Skeletal muscle satellite cell (primary cell): ENCODE data around the gene DAB2IP.

ENCODE experiments used
- H3K27me3 ChIP-seq: 2 replicates; pipeline ENCODE4 v1.7.0; 2013; ENCODE audit warnings: low read length; ENCODE audit not compliant: control insufficient read depth, insufficient read depth
- H3K36me3 ChIP-seq: 2 replicates; pipeline ENCODE4 v1.7.0; 2013; ENCODE audit warnings: mild to moderate bottlenecking, control low read depth, low read length; ENCODE audit not compliant: insufficient read depth
- H3K4me1 ChIP-seq: 2 replicates; pipeline ENCODE4 v1.7.0; 2013; ENCODE audit warnings: low read length; ENCODE audit not compliant: control insufficient read depth, insufficient read depth
- H3K4me2 ChIP-seq: 2 replicates; pipeline ENCODE4 v1.7.0; 2013; ENCODE audit warnings: mild to moderate bottlenecking, low read length
- H3K4me3 ChIP-seq: 2 replicates; pipeline ENCODE4 v1.7.0; 2013; ENCODE audit warnings: low read length
- H3K9ac ChIP-seq: 2 replicates; pipeline ENCODE4 v1.7.0; 2013; ENCODE audit warnings: mild to moderate bottlenecking, low read depth, low read length, moderate library complexity
- H3K9me3 ChIP-seq: replicated peaks from 2 replicates; pipeline ENCODE4 v1.7.0; 2013; ENCODE audit warnings: mild to moderate bottlenecking, control low read depth, low read length

Gene DAB2IP

GRCh38 chr9:121811140-121811539 lies 159.7 kb downstream of the DAB2IP start:
- Histone ChIP-seq H3K9me3 (no peaks in the 10 kb centered on the region), H3K9ac (no peak overlapping the region), H3K27me3 (no peaks in the 10 kb centered on the region), H3K4me2 (no peak overlapping the region), H3K4me3 (no peak overlapping the region), H3K4me1 (peaks cover 6% of the 10 kb centered on the region), H3K36me3 (no peaks in the 10 kb centered on the region)

- no peaks in the 10 kb centered on the region for H3K9me3 ChIP-seq
- no peaks in the 10 kb centered on the region for H3K36me3 ChIP-seq
- no peak overlapping the region for H3K9ac ChIP-seq
- H3K4me3 ChIP-seq: no peak overlapping the region
- H3K4me2 ChIP-seq: no peak overlapping the region
- peaks cover 6% of the 10 kb centered on the region for H3K4me1 ChIP-seq
- H3K27me3 ChIP-seq: no peaks in the 10 kb centered on the region
Observed at GRCh38 chr9:121811751-121812150, 160.3 kb downstream of the DAB2IP start.

GRCh38 chr9:121812159-121812735 lies 160.8 kb downstream of the DAB2IP start:
- Histone ChIP-seq H3K4me3 (no peak overlapping the region), H3K36me3 (no peaks in the 10 kb centered on the region), H3K9me3 (no peaks in the 10 kb centered on the region), H3K27me3 (no peaks in the 10 kb centered on the region), H3K4me1 (peaks cover 6% of the 10 kb centered on the region), H3K9ac (no peak overlapping the region), H3K4me2 (no peak overlapping the region)

- Histone ChIP-seq H3K4me3 (no peak overlapping the region), H3K27me3 (no peaks in the 10 kb centered on the region), H3K4me1 (no peaks in the 10 kb centered on the region), H3K9me3 (no peaks in the 10 kb centered on the region), H3K36me3 (peaks cover 2% of the 10 kb centered on the region), H3K4me2 (no peak overlapping the region), H3K9ac (no peak overlapping the region)
Observed at GRCh38 chr9:121813519-121814210, 162.2 kb downstream of the DAB2IP start.

GRCh38 chr9:121814594-121814993 lies 163.2 kb downstream of the DAB2IP start:
- peaks cover 2% of the 10 kb centered on the region for H3K4me1 ChIP-seq
- peaks cover 2% of the 10 kb centered on the region for H3K36me3 ChIP-seq
- no peak overlapping the region for H3K4me3 ChIP-seq
- no peaks in the 10 kb centered on the region for H3K27me3 ChIP-seq
- H3K4me2 ChIP-seq: no peak overlapping the region
- no peaks in the 10 kb centered on the region for H3K9me3 ChIP-seq
- H3K9ac ChIP-seq: no peak overlapping the region

- H3K9ac ChIP-seq: no peak overlapping the region
- no peak overlapping the region for H3K4me3 ChIP-seq
- no peak overlapping the region for H3K4me2 ChIP-seq
- peaks cover 7% of the 10 kb centered on the region for H3K4me1 ChIP-seq
- H3K27me3 ChIP-seq: no peaks in the 10 kb centered on the region
- peaks cover 2% of the 10 kb centered on the region for H3K36me3 ChIP-seq
- no peaks in the 10 kb centered on the region for H3K9me3 ChIP-seq
Observed at GRCh38 chr9:121815084-121815483, 163.7 kb downstream of the DAB2IP start.

GRCh38 chr9:121815546-121816448 lies 164.4 kb downstream of the DAB2IP start:
- Histone ChIP-seq H3K4me1 (peaks cover 9% of the 10 kb centered on the region), H3K9ac (no peak overlapping the region), H3K4me3 (no peak overlapping the region), H3K9me3 (no peaks in the 10 kb centered on the region), H3K36me3 (peaks cover 2% of the 10 kb centered on the region), H3K4me2 (no peak overlapping the region), H3K27me3 (no peaks in the 10 kb centered on the region)

- Histone ChIP-seq H3K9me3 (no peaks in the 10 kb centered on the region), H3K4me1 (peaks cover 9% of the 10 kb centered on the region), H3K27me3 (no peaks in the 10 kb centered on the region), H3K4me2 (no peak overlapping the region), H3K4me3 (no peak overlapping the region), H3K9ac (no peak overlapping the region), H3K36me3 (peaks cover 2% of the 10 kb centered on the region)
Observed at GRCh38 chr9:121816449-121816817, 165.0 kb downstream of the DAB2IP start.

GRCh38 chr9:121816845-121817450 lies 165.5 kb downstream of the DAB2IP start:
- no peaks in the 10 kb centered on the region for H3K9me3 ChIP-seq
- peaks cover 4% of the 10 kb centered on the region for H3K36me3 ChIP-seq
- H3K4me3 ChIP-seq: no peak overlapping the region
- no peaks in the 10 kb centered on the region for H3K27me3 ChIP-seq
- H3K9ac ChIP-seq: no peak overlapping the region
- H3K4me1 ChIP-seq: peaks cover 9% of the 10 kb centered on the region
- no peak overlapping the region for H3K4me2 ChIP-seq

GRCh38 chr9:121817476-121817875 lies 166.0 kb downstream of the DAB2IP start:
- no peak overlapping the region for H3K9ac ChIP-seq

GRCh38 chr9:121818016-121818661 lies 166.7 kb downstream of the DAB2IP start:
- no peak overlapping the region for H3K4me3 ChIP-seq
- H3K4me1 ChIP-seq: peaks cover 9% of the 10 kb centered on the region
- no peak overlapping the region for H3K9ac ChIP-seq
- H3K36me3 ChIP-seq: peaks cover 8% of the 10 kb centered on the region
- H3K4me2 ChIP-seq: no peak overlapping the region
- H3K27me3 ChIP-seq: no peaks in the 10 kb centered on the region
- no peaks in the 10 kb centered on the region for H3K9me3 ChIP-seq

More at GRCh38 chr9:121817476-121817875, 166.0 kb downstream of the DAB2IP start:
- H3K4me3 ChIP-seq: no peak overlapping the region
- no peak overlapping the region for H3K4me2 ChIP-seq
- no peaks in the 10 kb centered on the region for H3K9me3 ChIP-seq
- H3K27me3 ChIP-seq: no peaks in the 10 kb centered on the region
- H3K4me1 ChIP-seq: peaks cover 9% of the 10 kb centered on the region
- H3K36me3 ChIP-seq: peaks cover 8% of the 10 kb centered on the region
